SK-N-SH (cell line): ENCODE results near the gene RNF113B. TPM values are rescaled to one million over a fixed set of nuclear protein-coding genes. Genes with fewer than 3 reads are reported as not detected.

Experiments
- CTCF ChIA-PET: fragments of 300-600, 350-600 bp; formaldehyde crosslinking; extraction: SDS; loops from one replicate; lab custom pipeline; 2021; lab: Yijun Ruan, JAX
- POLR2A ChIA-PET: fragments of 350-600 bp; sonication (Branson Sonifier 250); formaldehyde crosslinking; extraction: SDS; loops from one replicate; lab custom pipeline; 2020; ENCODE audit warnings: antibody characterized with exemption, inconsistent platforms; lab: Yijun Ruan, JAX
- DNase-seq: peaks from one replicate; pipeline ENCODE4 v3.0.0; 2012
- H2AFZ ChIP-seq: fragments of 200-600 bp; sonication (generic); 2 replicates; pipeline ENCODE4 v1.8.1; 2016; ENCODE audit warnings: antibody characterized with exemption, mild to moderate bottlenecking, low read depth
- H3F3A ChIP-seq: fragments of 200-600 bp; sonication (generic); replicated peaks from 2 replicates; pipeline ENCODE3; 2016; ENCODE audit warnings: antibody characterized with exemption, mild to moderate bottlenecking; ENCODE audit not compliant: insufficient read depth
- H3K27ac ChIP-seq, 2 experiments: fragments of 200-500 bp in 1 of 2; fragments of 200-600 bp in 1 of 2; sonication (Bioruptor generic) in 1 of 2; sonication (generic), shearing (Covaris generic) in 1 of 2; 2 replicates each; pipeline versions ENCODE4 v1.5.1 to v1.6.1; 2014 to 2016; ENCODE audit warnings: low read depth in 2 of 2, inconsistent platforms in 1 of 2, low read length in 1 of 2, mild to moderate bottlenecking in 1 of 2, mixed read lengths in 1 of 2
- H3K27me3 ChIP-seq: fragments of 200-600 bp; sonication (generic), shearing (Covaris generic); 2 replicates; pipeline ENCODE4 v1.6.1; 2016; ENCODE audit warnings: mixed run types; ENCODE audit not compliant: insufficient read depth
- H3K36me3 ChIP-seq, 2 experiments: fragments of 200-500 bp in 1 of 2; fragments of 200-600 bp in 1 of 2; sonication (Bioruptor generic) in 1 of 2; sonication (generic) in 1 of 2; replicated peaks in 1 of 2; 2 replicates each; pipeline versions ENCODE3 to v1.5.1; 2014 to 2016; ENCODE audit warnings: low read length in 1 of 2, mild to moderate bottlenecking in 1 of 2; ENCODE audit not compliant: insufficient read depth in 2 of 2, control insufficient read depth in 1 of 2
- H3K4me1 ChIP-seq, 2 experiments: fragments of 200-500 bp in 1 of 2; fragments of 200-600 bp in 1 of 2; sonication (Bioruptor generic) in 1 of 2; sonication (generic), shearing (Covaris generic) in 1 of 2; 2 replicates each; pipeline versions ENCODE4 v1.5.1 to v1.6.1; 2014 to 2016; ENCODE audit warnings: low read depth in 1 of 2, low read length in 1 of 2, mixed run types in 1 of 2; ENCODE audit not compliant: insufficient read depth in 2 of 2, control insufficient read depth in 1 of 2
- H3K4me2 ChIP-seq: fragments of 200-600 bp; sonication (generic), shearing (Covaris generic); 2 replicates; pipeline ENCODE4 v1.6.1; 2017; ENCODE audit warnings: mixed run types
- H3K4me3 ChIP-seq, 2 experiments: fragments of 200-500 bp in 1 of 2; fragments of 200-600 bp in 1 of 2; sonication (Bioruptor generic) in 1 of 2; sonication (generic), shearing (Covaris generic) in 1 of 2; 2 replicates each; pipeline versions ENCODE4 v1.5.1 to v1.8.1; 2014 to 2016; ENCODE audit warnings: low read depth in 2 of 2, inconsistent platforms in 1 of 2, low read length in 1 of 2, mild to moderate bottlenecking in 1 of 2, mixed read lengths in 1 of 2, moderate library complexity in 1 of 2
- H3K79me2 ChIP-seq: fragments of 200-600 bp; sonication (generic); 2 replicates; pipeline ENCODE4 v1.8.1; 2017; ENCODE audit warnings: mild to moderate bottlenecking; ENCODE audit not compliant: insufficient read depth
- H3K9ac ChIP-seq: fragments of 200-600 bp; sonication (generic); 2 replicates; pipeline ENCODE4 v1.6.1; 2017; ENCODE audit warnings: mixed run types
- H3K9me2 ChIP-seq: fragments of 200-600 bp; sonication (generic); 2 replicates; pipeline ENCODE4 v1.6.1; 2017; ENCODE audit warnings: mixed run types
- H3K9me3 ChIP-seq: fragments of 200-600 bp; sonication (generic); 2 replicates; pipeline ENCODE4 v1.6.1; 2017; ENCODE audit warnings: mixed run types, mild to moderate bottlenecking, moderate library complexity
- H4K20me1 ChIP-seq: fragments of 200-600 bp; sonication (generic); 2 replicates; pipeline ENCODE4 v1.6.1; 2017; ENCODE audit warnings: mild to moderate bottlenecking, mixed run types; ENCODE audit not compliant: insufficient read depth
- CHD2 ChIP-seq: fragments of 150-350 bp; IDR thresholded peaks from 2 replicates; pipeline ENCODE4 v1.6.1; 2018; ENCODE audit warnings: low read length; ENCODE audit not compliant: partially characterized antibody
- ELF1 ChIP-seq: IDR thresholded peaks from 2 replicates; pipeline ENCODE4 v1.4.0; 2012
- EZH2phosphoT487 ChIP-seq: fragments of 200-600 bp; sonication (generic); IDR thresholded peaks from 2 replicates; pipeline ENCODE4 v1.6.1; 2017; ENCODE audit warnings: low read depth, mixed run types, mild to moderate bottlenecking, antibody characterized with exemption, moderate library complexity, borderline replicate concordance
- FOXJ3 ChIP-seq: sonication (generic); formaldehyde crosslinking; IDR thresholded peaks from 2 replicates; pipeline ENCODE4 v1.5.1; 2020; ENCODE audit warnings: mild to moderate bottlenecking, missing genetic modification reagents
- FOXM1 ChIP-seq: IDR thresholded peaks from 2 replicates; pipeline ENCODE4 v1.4.0; 2012; ENCODE audit warnings: low read depth, mild to moderate bottlenecking
- GATA2 ChIP-seq: sonication (generic); formaldehyde crosslinking; IDR thresholded peaks from 2 replicates; pipeline ENCODE4 v1.5.0; 2020; ENCODE audit warnings: mild to moderate bottlenecking, missing genetic modification reagents
- MAX ChIP-seq: IDR thresholded peaks from 2 replicates; pipeline ENCODE4 v1.4.0; 2012; ENCODE audit warnings: low read depth
- MEF2A ChIP-seq: IDR thresholded peaks from 2 replicates; pipeline ENCODE4 v1.4.0; 2012; ENCODE audit warnings: low read depth, borderline replicate concordance
- MXI1 ChIP-seq: IDR thresholded peaks from 2 replicates; pipeline ENCODE4 v1.6.1; 2012; ENCODE audit warnings: mild to moderate bottlenecking, low read depth, low read length, improper control_type of control experiment
- NFIC ChIP-seq: IDR thresholded peaks from 2 replicates; pipeline ENCODE4 v1.4.0; 2012; ENCODE audit warnings: borderline replicate concordance
- PBX3 ChIP-seq: IDR thresholded peaks from 2 replicates; pipeline ENCODE4; 2012
- RAD21 ChIP-seq: IDR thresholded peaks from 2 replicates; pipeline ENCODE4 v1.6.1; 2012; ENCODE audit warnings: mild to moderate bottlenecking, low read length
- RXRA ChIP-seq: IDR thresholded peaks from 2 replicates; pipeline ENCODE4 v1.4.0; 2012; ENCODE audit warnings: low read depth, mild to moderate bottlenecking, borderline replicate concordance
- SIN3A ChIP-seq: IDR thresholded peaks from 2 replicates; pipeline ENCODE4 v1.6.1; 2012; ENCODE audit warnings: low read depth, mild to moderate bottlenecking, low read length, moderate library complexity, borderline replicate concordance
- TAF1 ChIP-seq: IDR thresholded peaks from 2 replicates; pipeline ENCODE4 v1.6.1; 2012; ENCODE audit warnings: low read depth, mild to moderate bottlenecking, low read length, moderate library complexity, borderline replicate concordance
- TCF12 ChIP-seq: IDR thresholded peaks from 2 replicates; pipeline ENCODE4 v1.4.0; 2012
- TEAD4 ChIP-seq: IDR thresholded peaks from 2 replicates; pipeline ENCODE4 v1.4.0; 2012; ENCODE audit warnings: mild to moderate bottlenecking, borderline replicate concordance; ENCODE audit not compliant: insufficient read depth
- YY1 ChIP-seq: IDR thresholded peaks from 2 replicates; pipeline ENCODE4 v1.4.0; 2012; ENCODE audit warnings: low read depth, mild to moderate bottlenecking
- WGBS: methylation state at CpG from one replicate; pipeline ENCODE4 v1.1.6; 2017; ENCODE audit warnings: low lambda C conversion rate; 5-methylcytosine and 5-hydroxymethylcytosine counted together
- polyA plus RNA-seq, 3 experiments: library from polyadenylated mRNA; depleted of rRNA; stranded (reverse); fragments of >200 nt; gene quantifications; 2 replicates each; pipeline ENCODE4 v1.2.3, GENCODE V29; 2012
- TF ChIP-seq, protein P1 (sequence below): fragments of 150-350 bp; IDR thresholded peaks from 2 replicates; pipeline ENCODE4 v1.6.1; 2016; ENCODE audit warnings: mild to moderate bottlenecking, low read depth, low read length

Gene RNF113B
- polyA plus RNA-seq, 1 of the 3 experiments (the other 2 are of a cell fraction) = not detected

- Histone ChIP-seq H3F3A (peaks cover 26% of the 10 kb centered on the region), H3K79me2 (peaks cover 19% of the 10 kb centered on the region), H3K4me2 (no peak overlapping the region), H3K27me3 (no peaks in the 10 kb centered on the region), H3K9ac (no peak overlapping the region), H3K9me2 (no peaks in the 10 kb centered on the region), H3K4me3 (no peak overlapping the region), H4K20me1 (no peaks in the 10 kb centered on the region), H2AFZ (no peak overlapping the region), H3K9me3 (no peaks in the 10 kb centered on the region), H3K4me1 (peaks cover 26 to 41% of the 10 kb centered on the region in 2 experiments; a peak in 3 of 4 replicates), H3K36me3 (peaks cover 0 to 3% of the 10 kb centered on the region in 2 experiments), H3K27ac (no peak overlapping the region)
- ChIA-PET POLR2A (no interaction called here), CTCF (interaction anchor here (1.0 kb wide), 1 partner anchor 456 kb away, joined by 3 read pairs; no protein-coding TSS in a partner anchor)
- TF ChIP-seq PBX3 = no peak
- TF ChIP-seq TAF1 = no peak
- 96% methylated on average over 12 of the region's 12 CpGs for WGBS
- DNase-seq = no peak
Measured at GRCh38 chr13:98217597-98217996, 40.5 kb upstream of the RNF113B start.

- Histone ChIP-seq H3K4me3 (no peak overlapping the region), H3K79me2 (peaks cover 20% of the 10 kb centered on the region), H3K9me2 (no peaks in the 10 kb centered on the region), H3K36me3 (peaks cover 0 to 3% of the 10 kb centered on the region in 2 experiments), H3K27me3 (no peaks in the 10 kb centered on the region), H3K9ac (no peak overlapping the region), H3K4me2 (peak overlapping the region; percentile 48), H3K27ac (peak overlapping the region in 1 of 2 experiments; percentile 72; a peak in 3 of 4 replicates), H3K9me3 (no peaks in the 10 kb centered on the region), H4K20me1 (no peaks in the 10 kb centered on the region), H3K4me1 (peaks cover 22 to 38% of the 10 kb centered on the region in 2 experiments; a peak in 3 of 4 replicates), H3F3A (peaks cover 26% of the 10 kb centered on the region), H2AFZ (no peak overlapping the region)
- ChIA-PET CTCF (interaction anchor here (0.5 to 1.0 kb wide), 2 partner anchors 457 to 939 kb away, joined by 3 read pairs; no protein-coding TSS in a partner anchor), POLR2A (no interaction called here)
- TF ChIP-seq FOXJ3 (CRISPR knock-in tag) (no peak), GATA2 (CRISPR knock-in tag) (no peak), MEF2A (no peak), CHD2 (no peak), MXI1 (no peak), NFIC (no peak), EZH2phosphoT487 (no peak), PBX3 (no peak), YY1 (no peak), RAD21 (no peak), FOXM1 (no peak), SIN3A (no peak), TEAD4 (no peak), MAX (no peak), RXRA (no peak), ELF1 (no peak), TCF12 (no peak)
- TF ChIP-seq, protein P1, sequence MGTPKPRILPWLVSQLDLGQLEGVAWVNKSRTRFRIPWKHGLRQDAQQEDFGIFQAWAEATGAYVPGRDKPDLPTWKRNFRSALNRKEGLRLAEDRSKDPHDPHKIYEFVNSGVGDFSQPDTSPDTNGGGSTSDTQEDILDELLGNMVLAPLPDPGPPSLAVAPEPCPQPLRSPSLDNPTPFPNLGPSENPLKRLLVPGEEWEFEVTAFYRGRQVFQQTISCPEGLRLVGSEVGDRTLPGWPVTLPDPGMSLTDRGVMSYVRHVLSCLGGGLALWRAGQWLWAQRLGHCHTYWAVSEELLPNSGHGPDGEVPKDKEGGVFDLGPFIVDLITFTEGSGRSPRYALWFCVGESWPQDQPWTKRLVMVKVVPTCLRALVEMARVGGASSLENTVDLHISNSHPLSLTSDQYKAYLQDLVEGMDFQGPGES = no peak
- no peak for DNase-seq
- WGBS = 86% methylated on average over 7 of the region's 7 CpGs
Measured at GRCh38 chr13:98216711-98217285, 39.7 kb upstream of the RNF113B start.
